HG02610 (cell line): ENCODE results near the gene FBXO31.
"Not testable (repeated sequence)": the region's sequence is repeated elsewhere in the genome, so short reads cannot be mapped to it uniquely, and the experiment has no call there.

ENCODE experiments used
- ATAC-seq: cut with Tn5 transposase; IDR thresholded peaks from one replicate; pipeline ENCODE4 v1.9.1; 2021; ENCODE audit warnings: mild to moderate bottlenecking, moderate library complexity; ENCODE audit not compliant: unreplicated experiment

Gene FBXO31

GRCh38 chr16:87365021-87365713 is 18.4 kb downstream of the FBXO31 start:
- no peak for ATAC-seq

GRCh38 chr16:87363771-87364455 is 19.7 kb downstream of the FBXO31 start:
- ATAC-seq: no peak

GRCh38 chr16:87362828-87363559 is 20.6 kb downstream of the FBXO31 start:
- not testable (repeated sequence) for ATAC-seq

- ATAC-seq: no peak
Measured at GRCh38 chr16:87361916-87362619, 21.5 kb downstream of the FBXO31 start.

- ATAC-seq: no peak
Measured at GRCh38 chr16:87360862-87361610, 22.5 kb downstream of the FBXO31 start.

- ATAC-seq: no peak
Measured at GRCh38 chr16:87359121-87359520, 24.5 kb downstream of the FBXO31 start.

- no peak for ATAC-seq
Measured at GRCh38 chr16:87358696-87359095, 24.9 kb downstream of the FBXO31 start.

GRCh38 chr16:87358250-87358649 is 25.3 kb downstream of the FBXO31 start:
- ATAC-seq: no peak

GRCh38 chr16:87356491-87356853 is 27.1 kb downstream of the FBXO31 start:
- ATAC-seq: no peak

- no peak for ATAC-seq
Measured at GRCh38 chr16:87353613-87354012, 30.0 kb downstream of the FBXO31 start.

GRCh38 chr16:87352818-87353217 is 30.8 kb downstream of the FBXO31 start:
- no peak for ATAC-seq

- ATAC-seq: no peak
Measured at GRCh38 chr16:87351320-87351698, 32.3 kb downstream of the FBXO31 start.

GRCh38 chr16:87350681-87351319 is 32.8 kb downstream of the FBXO31 start:
- no peak for ATAC-seq

GRCh38 chr16:87350031-87350430 is 33.5 kb downstream of the FBXO31 start:
- ATAC-seq: no peak

GRCh38 chr16:87348616-87349157 is 34.9 kb downstream of the FBXO31 start:
- ATAC-seq: no peak

GRCh38 chr16:87347932-87348615 is 35.5 kb downstream of the FBXO31 start:
- no peak for ATAC-seq

- ATAC-seq: no peak
Measured at GRCh38 chr16:87346517-87347060, 37.0 kb downstream of the FBXO31 start.

- ATAC-seq: no peak
Measured at GRCh38 chr16:87345726-87346424, 37.7 kb downstream of the FBXO31 start.
